Fibroblast of skin of left quadriceps (primary cell): ENCODE measurements around the gene SMG6.
"Not testable (repeated sequence)": the region's sequence is repeated elsewhere in the genome, so short reads cannot be mapped to it uniquely, and the experiment has no call there.

Experiments
- DNase-seq, 2 experiments: peaks; one replicate each; pipeline ENCODE4 v3.0.0-alpha.2; 2013; ENCODE audit warnings: low read depth in 2 of 2

Gene SMG6

DNA sequence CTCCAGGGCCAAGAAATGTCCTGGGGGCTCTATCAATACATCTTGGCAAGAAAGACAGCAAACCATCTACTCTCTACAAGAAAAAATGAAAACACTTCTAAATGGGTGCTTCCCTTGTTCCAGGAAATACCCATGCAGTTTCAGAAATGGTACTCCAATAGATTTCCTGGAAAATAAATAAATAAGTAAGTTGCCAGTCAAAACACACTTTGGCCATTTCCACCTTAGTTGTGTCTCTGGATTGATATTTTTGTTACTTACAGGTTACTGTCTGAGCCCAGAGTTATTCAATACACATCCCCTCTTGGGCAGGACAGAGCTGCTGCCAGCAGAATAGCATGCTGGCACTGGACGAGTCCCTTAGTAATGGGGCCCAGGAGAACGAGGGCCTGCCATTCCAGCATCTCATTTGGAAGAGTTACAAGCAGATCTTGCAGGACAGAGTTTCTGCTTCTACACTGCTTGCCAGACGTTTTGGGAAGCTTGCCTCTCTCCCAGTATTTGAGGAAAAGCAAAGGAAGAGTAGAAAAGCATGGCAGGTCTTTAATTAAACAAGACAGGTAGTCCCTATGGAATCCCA is 100.5 kb downstream of the SMG6 start:
- DNase-seq: no peak

DNA sequence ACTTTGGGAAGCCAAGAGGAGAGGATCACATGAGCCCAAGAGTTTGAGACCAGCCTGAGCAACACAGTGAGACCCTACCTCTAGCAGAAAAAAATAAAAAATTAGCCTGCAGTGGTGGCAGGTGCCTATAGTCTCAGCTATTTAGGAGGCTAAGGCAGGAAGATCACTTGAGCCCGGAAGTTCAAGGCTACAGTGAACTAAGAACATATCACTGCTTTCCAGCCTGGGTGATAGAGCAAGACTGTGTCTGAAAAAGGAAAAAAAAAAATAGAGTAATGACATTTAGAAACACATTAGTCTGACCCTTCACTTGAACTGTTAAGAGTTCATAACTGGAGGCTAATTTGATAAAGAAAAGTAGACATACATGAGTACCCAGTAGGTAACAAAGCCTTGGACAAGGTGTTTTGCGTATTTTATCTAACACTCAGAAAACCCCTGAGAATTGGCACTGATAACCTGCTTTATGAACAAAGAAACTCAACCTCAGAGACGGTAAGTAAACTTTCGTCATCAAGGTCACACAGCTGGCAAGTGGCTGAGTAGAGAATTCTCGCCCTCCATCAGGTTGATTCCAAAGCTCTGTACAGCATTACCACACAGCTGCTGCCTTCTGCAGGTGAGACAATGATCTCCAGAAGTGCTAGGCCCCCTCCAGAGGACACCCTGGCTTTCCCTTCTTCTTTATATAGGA is 101.1 kb downstream of the SMG6 start:
- no peak for DNase-seq

DNA sequence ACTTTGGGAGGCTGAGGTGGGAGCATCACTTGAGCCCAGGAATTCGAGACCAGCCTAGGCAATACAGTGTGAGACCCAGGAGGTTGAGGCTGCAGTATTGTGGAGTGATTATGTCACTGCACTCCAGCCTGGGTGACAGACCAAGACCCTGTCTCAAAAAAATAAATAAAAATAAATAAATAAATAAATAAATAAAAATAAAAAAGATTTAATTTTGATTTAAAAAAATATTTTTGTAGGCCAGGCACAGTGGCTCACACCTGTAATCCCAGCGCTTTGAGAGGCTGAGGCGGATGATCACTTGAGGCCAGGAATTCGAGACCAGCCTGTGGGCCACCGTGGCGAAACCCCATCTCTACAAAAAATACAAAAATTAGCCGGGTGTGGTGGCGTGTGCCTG is 104.2 kb downstream of the SMG6 start:
- not testable (repeated sequence) for DNase-seq

DNA sequence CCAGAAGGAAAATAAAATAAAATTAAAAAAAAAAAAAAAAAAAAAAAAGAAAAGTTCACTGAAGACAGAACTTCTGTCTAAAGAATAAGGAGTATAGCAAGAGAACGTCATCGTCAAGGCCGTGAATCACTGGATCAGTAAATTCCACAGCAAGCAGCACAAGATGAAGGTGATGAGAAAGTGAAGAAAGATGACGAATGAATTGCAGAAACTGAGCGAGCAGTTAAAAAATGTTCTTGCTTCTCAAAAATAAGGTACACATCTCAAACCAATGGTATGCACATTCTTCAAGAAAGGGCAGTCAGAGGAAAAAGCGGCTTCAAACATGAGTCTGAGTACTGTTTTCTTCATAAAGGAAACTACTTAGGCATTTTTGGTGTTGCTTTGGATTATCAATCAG is 104.7 kb downstream of the SMG6 start:
- DNase-seq: peak; percentile 80 to 81

DNA sequence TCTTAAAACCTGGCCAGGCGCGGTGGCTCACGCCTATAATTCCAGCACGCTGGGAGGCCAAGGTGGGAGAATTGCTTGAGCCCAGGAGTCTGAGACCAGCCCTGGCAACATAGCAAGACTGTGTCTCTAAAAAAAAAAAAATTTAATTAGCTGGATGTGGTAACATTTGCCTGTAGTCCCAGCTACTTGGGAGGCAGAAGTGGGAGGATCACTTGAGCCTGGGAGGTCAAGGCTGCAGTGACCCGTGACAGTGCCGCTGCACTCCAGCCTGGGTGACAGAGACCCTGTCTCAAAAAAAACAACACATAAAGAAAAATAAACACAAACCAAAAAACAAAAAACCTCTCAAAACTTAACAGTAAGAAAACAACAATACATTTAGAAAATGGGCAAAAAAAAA is 106.3 kb downstream of the SMG6 start:
- no peak for DNase-seq

DNA sequence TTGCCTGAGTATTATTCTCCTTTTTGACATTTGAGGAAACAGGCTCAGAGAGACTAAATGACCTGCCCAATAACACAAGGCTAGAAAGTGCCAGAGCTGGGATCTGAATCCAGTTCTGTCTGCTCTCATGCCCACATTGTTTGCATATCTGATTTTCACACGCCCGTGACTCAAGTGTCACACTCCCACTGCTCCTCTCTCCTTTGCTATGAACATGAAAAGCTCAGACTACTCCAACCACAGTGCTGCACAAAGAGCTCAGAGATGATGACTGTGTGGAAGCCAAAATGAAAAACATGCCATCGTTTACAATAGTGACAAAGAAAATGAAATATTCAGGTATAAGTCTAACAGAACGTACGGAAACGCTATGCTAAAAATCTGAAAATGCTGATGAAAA is 107.9 kb downstream of the SMG6 start:
- DNase-seq: no peak

DNA sequence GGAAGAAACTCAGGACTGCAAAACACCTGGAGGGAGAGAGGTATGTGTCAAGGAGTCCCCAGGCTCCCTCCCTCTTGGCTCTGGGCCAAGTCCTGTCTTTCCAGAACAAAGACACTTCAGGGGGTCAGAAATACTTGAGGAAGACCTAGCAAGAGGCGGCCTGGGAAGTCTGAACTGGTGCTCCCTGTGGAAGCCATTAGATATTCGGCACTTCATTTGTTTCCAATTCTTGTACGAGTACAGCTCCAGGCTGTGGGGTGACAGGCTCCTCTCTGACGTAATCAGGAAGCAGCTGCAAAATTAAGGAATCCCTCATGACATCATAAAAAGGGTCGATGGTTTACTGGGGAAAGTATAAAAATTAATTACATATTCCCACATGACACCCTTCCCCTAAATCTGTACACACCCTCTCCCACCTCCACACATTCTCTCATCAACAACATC is 108.7 kb downstream of the SMG6 start:
- DNase-seq: no peak

DNA sequence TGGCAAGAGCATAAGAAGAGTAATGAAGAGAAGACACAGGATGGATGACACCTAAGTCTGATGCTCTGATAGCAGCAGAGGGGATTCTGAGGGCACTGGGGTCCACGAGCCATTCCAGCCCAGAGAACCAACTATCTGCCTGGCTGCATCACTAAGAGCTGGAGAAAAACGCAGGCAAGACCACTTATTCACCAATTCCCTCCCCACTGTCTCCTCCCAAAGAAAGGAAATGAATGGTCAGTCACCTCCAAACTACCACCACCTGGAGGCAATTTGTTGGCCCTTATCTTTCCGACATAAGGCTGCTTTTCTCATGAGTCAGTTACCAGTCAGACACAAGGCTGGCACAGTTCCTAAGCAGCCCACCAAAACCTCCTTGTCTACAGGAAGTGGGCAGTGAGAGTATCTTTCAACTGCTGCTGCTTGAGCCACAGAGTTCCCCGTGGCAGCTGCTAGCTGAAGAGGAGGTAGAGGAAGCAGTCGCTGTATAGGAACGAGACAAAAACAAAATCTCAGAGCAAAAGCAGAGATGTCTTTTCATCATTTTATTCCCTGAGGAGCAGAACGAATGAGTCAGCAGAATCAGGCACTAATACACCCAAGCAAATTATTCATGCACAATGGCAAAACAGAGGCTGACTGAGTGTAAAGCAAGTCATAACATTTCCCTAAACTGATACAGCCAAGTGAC is 111.1 kb downstream of the SMG6 start:
- DNase-seq: peak; percentile 97

DNA sequence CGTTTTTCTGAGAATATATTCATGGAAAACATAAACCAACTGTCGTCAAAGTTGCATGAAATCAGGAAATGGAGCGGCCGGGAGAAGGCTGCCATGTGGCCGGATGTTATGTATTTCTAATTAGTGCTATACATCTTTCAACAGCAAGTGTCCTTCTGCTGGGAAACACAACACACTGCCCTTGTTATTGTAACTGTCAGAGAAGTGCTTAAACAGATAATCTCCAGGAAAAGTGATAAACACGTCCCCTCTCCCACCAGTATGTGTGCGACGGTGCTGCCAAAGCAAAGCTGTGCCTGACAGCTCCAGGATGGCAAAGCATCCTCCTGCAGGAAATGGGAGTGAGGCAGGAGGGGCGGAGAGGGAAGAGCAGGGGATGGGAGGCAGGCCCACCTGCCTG is 111.8 kb downstream of the SMG6 start:
- DNase-seq: no peak

DNA sequence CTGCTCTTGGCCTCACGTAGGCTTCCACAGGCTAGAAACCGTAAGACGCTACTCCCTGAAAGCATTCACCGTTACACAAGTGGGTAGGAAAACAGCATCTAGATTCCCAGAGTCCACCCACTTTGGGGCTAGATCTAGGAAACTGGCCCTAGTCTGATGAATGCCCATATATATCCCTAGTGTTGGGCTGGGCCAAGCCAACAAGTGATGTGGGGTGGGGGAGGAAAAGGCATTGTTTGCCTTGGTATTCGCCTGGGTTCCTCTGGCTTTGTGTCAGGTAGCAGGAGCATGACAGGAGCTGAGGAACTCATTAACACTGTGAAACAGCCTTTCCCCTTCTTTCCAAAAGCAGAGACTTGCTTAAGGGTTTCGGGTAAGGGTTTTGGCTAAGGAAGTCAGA is 112.4 kb downstream of the SMG6 start:
- DNase-seq: no peak

DNA sequence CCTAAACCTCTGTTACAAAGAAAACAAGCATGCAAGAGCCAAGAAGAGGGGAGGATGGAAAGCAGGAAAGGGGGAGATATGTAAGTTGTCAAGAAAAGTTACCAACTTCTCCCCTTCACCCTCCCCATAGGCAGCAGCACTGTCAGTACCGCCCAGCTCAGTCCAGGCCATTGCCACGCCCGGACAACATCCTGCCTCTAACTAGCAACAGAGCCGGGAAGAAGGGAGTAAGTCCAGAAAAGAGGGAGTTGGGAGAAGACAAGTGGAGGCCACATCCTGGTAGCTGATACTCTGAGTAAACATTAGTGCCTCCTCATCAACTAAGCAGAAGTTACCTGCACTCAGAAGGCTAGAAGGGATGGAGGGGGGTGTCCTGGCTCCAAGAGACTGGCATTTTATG is 113.6 kb downstream of the SMG6 start:
- no peak for DNase-seq

DNA sequence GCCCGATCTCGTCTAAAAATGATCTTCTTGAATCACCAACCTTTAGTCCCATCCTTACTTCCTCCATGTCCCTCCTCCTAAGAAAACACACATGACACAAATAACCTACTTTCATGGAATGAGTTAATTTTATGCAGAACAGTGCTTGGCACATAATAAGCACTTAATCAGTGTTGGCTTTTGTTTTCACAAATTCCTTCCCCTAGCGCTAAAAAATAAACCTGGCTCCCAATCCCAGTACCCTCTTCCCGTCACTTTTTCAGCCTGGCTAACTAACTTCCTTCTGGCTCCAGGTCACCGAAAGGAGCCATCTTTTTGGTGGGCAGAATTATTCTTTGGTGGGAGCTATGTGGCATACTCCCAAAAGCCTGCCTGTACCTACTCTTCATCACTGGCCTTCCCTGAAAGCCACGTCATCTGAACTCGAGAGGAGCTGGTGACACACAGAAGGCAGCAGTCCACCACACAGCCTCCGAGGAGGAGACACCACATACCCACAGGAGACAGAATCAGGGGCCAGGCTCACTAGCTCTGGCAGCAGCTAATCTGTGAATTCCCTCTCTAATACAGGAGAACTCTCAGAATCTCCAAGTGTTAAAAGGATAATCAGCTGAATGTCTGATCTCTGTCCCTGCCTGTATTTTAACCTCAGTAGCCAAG is 114.5 kb downstream of the SMG6 start:
- DNase-seq: no peak

DNA sequence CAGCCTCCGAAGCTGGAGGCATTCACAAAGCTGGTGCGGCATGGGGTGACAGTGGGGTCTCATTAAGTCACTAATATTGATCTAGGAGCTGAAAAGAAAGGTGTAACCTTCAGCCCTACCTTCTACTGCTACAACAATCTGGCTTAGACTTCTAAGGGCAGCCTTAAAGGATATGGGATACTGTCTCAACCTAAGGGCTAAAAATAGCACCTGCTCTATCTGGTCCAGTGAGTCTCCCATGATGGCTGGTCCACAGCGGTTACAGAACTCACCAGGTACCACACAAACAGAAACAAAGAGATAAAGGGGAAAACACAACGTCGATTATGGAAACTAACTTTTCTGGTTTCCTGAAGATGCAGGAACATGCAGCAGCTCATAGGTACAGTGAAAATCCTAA is 115.8 kb downstream of the SMG6 start:
- DNase-seq: no peak

DNA sequence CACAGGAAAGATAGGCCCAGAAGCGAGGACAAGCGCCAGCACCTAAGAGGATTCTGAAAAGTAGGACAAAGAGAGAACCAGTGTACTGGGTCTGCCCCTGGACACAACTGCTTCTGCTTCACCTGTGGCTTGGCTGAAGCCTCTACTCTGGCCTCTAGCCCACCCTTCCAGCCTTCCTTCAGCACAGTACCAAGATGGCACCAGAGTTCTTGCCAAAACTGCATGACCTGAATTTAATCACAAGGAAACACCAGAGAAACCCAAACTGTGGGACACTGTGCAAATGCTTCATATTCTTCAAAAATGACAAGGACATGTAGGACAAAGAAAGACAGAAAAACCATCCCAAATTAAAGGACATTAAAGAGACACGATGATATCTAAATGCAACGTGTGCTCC is 116.6 kb downstream of the SMG6 start:
- no peak for DNase-seq

DNA sequence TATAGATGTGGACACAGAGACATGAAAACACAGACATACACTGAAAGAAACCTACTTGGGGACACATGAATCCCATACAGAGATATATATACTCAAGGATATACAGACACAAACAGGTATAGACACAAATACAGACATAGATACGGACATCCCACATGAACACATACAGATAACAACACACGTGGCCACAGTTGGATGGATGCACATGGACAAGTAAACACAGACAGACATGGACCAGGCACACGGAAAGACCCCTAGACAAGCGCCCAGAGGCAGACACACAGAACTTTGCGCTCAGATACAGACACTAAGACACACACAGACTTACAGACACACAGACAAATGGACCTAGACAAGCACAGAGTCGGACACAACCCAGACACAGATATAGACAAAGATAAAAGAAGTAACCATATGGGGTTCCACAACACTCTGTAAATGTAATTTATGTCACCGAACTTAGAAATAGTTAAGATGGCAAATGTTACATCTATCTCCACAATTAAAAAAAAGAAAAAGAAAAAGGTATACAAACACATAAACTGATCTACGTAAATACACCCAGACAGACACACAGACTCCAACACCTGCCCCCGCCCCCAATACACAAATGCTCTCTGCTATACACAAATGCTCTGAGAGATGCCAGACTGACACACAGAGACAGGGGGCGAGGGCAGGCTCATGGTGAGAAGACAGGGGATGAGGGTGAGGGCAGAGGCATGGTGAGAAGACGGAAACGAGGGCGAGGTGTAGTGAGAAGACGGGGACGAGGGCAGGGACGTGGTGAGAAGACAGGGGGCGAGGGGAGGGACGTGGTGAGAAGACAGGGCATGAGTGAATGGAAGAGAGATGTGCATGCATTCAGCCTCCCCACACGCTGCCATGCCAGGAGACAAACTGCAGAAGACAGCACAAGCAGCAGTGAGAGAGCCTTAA is 118.3 kb downstream of the SMG6 start:
- DNase-seq: no peak

DNA sequence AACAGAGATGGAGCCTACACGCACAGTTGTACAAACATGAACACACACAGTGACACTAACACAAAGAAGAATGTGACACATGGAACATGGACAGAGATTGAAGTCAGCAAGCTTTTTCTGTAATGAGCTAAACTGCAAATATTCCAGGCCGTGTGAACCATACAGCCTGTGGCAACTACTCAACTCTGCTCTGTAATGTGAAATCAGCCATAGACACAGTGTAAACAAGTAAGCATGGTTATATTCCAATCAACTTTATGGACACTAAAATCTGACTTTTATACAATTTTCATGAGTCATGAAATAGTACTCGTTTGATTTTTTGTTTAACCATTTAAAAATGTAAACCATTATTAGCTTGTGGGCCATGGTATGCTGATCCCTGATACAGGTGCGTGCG is 120.2 kb downstream of the SMG6 start:
- no peak for DNase-seq

DNA sequence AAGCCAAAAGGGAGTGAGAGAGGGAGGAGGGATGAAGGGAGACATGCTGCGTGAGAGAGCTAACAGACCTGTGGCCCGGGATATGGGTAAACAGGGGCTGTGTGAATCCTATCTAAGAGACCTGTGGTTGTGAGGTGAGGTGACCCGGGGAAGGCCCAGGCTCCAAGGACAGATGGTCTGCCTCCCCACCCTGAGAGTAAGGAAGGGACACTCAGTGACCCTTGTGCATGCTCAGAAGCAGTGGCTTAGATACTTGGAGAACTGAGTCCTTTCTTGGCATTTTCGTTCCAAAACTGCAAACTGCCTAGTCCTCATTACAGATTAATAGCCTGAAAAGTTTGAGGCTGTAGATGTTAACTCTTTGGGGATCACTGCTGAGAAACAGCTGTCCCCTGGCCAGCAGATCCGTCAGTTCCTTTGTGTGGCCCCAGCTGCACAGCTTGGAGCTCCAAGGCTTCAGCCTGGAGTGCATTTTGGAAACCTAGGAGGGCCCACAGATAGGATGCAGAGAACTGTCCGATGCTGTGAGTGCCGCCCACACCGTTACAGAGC is 121.6 kb downstream of the SMG6 start:
- no peak for DNase-seq

DNA sequence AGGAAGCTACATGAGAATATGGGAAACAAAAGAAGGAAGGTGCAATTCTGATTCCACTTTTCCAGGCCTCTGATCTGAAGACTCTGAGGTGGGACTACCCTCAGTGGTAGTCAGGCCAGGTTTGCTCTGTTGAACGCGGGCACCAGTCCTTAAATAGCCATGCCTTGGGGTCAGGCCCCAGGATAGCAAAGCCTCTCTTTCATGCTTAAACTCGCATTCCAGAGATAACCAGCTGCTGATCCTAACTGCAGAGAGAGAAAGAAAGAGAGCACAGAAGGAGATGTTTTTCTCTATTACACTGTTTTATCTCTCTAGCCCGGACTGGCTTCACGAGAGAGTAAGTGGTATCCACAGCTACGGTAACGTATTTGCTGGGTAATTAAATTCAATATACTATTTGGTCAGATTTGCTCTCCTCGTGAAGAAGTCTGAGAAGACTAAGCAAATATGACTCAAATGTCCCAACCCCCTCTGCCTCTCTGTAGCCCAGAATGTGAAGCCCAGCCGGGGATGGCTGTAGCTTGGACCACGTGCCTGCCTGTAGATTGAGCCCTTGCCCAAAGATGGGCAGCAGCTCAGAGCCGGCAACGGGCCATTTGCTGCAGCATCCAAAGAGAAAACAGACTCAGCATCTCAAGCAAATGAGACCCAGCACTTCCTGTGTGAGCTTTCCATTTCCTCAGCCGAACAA is 122.2 kb downstream of the SMG6 start:
- peak; percentile 81 to 83 for DNase-seq

DNA sequence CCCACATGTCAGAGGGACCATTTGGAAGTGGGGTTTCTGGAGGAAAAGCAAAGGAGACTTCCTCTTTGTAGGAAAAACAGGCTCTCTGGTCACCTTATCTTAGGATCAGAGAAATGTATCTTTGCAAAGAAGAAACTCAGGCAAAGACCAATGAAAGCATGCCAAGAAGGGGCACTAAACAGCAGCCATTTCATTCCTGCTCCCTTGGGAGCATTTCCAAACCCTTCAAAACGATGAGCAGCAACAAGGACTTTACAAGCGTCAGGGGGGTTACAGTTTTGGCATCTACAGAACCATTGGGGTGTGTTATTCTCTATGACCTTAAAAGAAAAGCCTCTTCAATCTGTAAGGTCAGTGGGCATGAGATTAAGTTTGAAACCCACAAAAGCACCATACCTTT is 122.8 kb downstream of the SMG6 start:
- no peak for DNase-seq

DNA sequence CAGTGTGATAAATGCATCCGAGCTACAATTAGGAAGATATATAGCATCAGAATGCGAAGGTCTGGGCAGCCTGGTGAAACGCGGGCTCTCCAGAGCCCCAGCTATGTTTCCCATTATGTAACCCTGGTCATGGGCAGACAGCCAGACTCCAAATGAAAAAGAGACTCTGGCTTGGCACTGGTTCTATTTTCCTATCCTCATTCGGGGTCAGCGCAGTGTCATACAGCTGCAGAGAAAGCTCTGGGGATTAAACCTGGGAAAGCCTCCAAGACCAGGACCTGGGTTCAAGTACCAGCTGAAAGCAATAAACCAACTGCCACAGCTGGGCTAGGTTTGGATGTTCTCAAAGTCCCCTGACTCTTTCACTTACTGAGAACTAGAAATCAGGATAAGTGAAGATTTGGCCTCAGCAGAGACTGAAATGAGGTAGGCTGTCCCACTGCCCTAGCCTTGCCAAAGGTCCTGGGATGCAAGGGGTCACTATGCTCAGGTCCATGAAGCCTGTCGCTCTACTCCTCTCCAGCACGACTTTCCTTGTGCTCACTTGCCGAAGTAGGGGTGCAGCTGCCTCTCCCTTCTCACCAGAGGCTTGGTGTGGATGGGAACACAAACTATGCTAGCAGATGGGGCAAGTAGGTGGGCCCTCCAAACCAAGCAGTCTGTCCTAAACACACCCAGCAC is 123.8 kb downstream of the SMG6 start:
- DNase-seq: peak; percentile 99
